ENCODE measurements around the gene BCAM. TPM values are rescaled to one million over a fixed set of nuclear protein-coding genes. Genes with fewer than 3 reads are reported as not detected.

Gene BCAM
- total RNA-seq, 1 experiment from 2014 or later: 146 TPM

DNA sequence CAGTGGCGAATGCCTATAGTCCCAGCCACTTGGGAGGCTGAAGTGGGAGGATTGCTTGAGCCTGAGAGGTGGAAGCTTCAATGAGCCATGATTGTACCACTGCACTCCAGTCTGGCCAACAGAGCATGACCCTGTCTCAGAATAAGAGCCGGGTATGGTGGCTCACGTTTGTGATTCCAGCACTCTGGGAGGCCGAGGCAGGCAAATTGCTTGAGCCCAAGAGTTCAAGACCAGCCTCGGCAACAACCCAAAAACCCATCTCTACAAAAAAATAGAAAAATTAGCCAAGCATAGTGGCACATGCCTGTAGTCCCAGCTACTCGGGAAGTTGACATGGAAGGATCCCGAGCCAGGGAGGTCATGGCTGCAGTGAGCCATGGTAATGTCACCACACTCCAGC, 31.9 kb downstream of the BCAM start:
- intact Hi-C loops (cut with micrococcal nuclease; ENCODE audit: unreplicated experiment): loop anchor here (5.0 kb wide), 1 partner anchor 269 kb away; no protein-coding TSS in a partner anchor
- no peaks in the 10 kb centered on the region for H3K27me3 ChIP-seq (ENCODE audit: insufficient read depth, low read depth)
- no peak overlapping the region for H3K4me2 ChIP-seq
- H3K4me3 ChIP-seq: no peak overlapping the region
- peaks cover 37% of the 10 kb centered on the region for H3F3A ChIP-seq (ENCODE audit: insufficient read depth, low read depth)
- H3K79me2 ChIP-seq (ENCODE audit: low read depth): no peaks in the 10 kb centered on the region
- no peak for TF ChIP-seq EZH2 (IDR thresholded peaks at IDR 0.05; ENCODE audit: low read depth)
- TF ChIP-seq, protein P1, sequence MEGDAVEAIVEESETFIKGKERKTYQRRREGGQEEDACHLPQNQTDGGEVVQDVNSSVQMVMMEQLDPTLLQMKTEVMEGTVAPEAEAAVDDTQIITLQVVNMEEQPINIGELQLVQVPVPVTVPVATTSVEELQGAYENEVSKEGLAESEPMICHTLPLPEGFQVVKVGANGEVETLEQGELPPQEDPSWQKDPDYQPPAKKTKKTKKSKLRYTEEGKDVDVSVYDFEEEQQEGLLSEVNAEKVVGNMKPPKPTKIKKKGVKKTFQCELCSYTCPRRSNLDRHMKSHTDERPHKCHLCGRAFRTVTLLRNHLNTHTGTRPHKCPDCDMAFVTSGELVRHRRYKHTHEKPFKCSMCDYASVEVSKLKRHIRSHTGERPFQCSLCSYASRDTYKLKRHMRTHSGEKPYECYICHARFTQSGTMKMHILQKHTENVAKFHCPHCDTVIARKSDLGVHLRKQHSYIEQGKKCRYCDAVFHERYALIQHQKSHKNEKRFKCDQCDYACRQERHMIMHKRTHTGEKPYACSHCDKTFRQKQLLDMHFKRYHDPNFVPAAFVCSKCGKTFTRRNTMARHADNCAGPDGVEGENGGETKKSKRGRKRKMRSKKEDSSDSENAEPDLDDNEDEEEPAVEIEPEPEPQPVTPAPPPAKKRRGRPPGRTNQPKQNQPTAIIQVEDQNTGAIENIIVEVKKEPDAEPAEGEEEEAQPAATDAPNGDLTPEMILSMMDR (conservative IDR thresholded peaks at IDR 0.05): no peak
- POLR2A ChIA-PET (ENCODE audit: unreplicated experiment): interaction anchor here (0.5 to 0.6 kb wide), 3 partner anchors 14 to 300 kb away, joined by 4 to 6 read pairs (median 6); no protein-coding TSS in a partner anchor
- no peak overlapping the region for H2AFZ ChIP-seq
- peaks cover 14% of the 10 kb centered on the region for H3K4me1 ChIP-seq (replicated peaks; ENCODE audit: insufficient read depth)
- no peak for DNase-seq
- no peaks in the 10 kb centered on the region for H3K36me3 ChIP-seq (ENCODE audit: low read depth)
- no peaks in the 10 kb centered on the region for H3K9me2 ChIP-seq (ENCODE audit: insufficient read depth)
- no peak overlapping the region for H3K27ac ChIP-seq
- CTCF ChIA-PET: interaction anchor here (0.7 kb wide), 1 partner anchor 117 kb away, joined by 5 read pairs; no protein-coding TSS in a partner anchor
- no TSS peak for BruUV-seq (replicated peaks)
- H4K20me1 ChIP-seq (ENCODE audit: insufficient read depth): no peaks in the 10 kb centered on the region
- no peaks in the 10 kb centered on the region for H3K9me3 ChIP-seq (ENCODE audit: insufficient read depth, low read depth)

GRCh38 chr19:44841231-44841630, 32.3 kb downstream of the BCAM start:
- no TSS peak for BruUV-seq (replicated peaks)
- no peaks in the 10 kb centered on the region for H4K20me1 ChIP-seq (ENCODE audit: insufficient read depth)
- ChIA-PET CTCF (interaction anchor here (0.7 kb wide), 1 partner anchor 117 kb away, joined by 5 read pairs; no protein-coding TSS in a partner anchor), POLR2A (ENCODE audit: unreplicated experiment) (interaction anchor here (0.6 kb wide), 2 partner anchors 152 to 301 kb away, joined by 4 to 6 read pairs; no protein-coding TSS in a partner anchor)
- no peak overlapping the region for H3K4me2 ChIP-seq
- no peaks in the 10 kb centered on the region for H3K9me2 ChIP-seq (ENCODE audit: insufficient read depth)
- no peaks in the 10 kb centered on the region for H3K27me3 ChIP-seq (ENCODE audit: insufficient read depth, low read depth)
- H3K79me2 ChIP-seq (ENCODE audit: low read depth): peaks cover under 1% of the 10 kb centered on the region
- DNase-seq: no peak
- no peak overlapping the region for H3K27ac ChIP-seq
- TF ChIP-seq EZH2 (IDR thresholded peaks at IDR 0.05; ENCODE audit: low read depth): no peak
- TF ChIP-seq, protein P1 (conservative IDR thresholded peaks at IDR 0.05): no peak
- intact Hi-C loops (cut with micrococcal nuclease; ENCODE audit: unreplicated experiment): loop anchor here (5.0 kb wide), 1 partner anchor 269 kb away; no protein-coding TSS in a partner anchor
- H3K4me3 ChIP-seq: no peak overlapping the region
- peaks cover 14% of the 10 kb centered on the region for H3K4me1 ChIP-seq (replicated peaks; ENCODE audit: insufficient read depth)
- no peak overlapping the region for H2AFZ ChIP-seq
- no peaks in the 10 kb centered on the region for H3K9me3 ChIP-seq (ENCODE audit: insufficient read depth, low read depth)
- peaks cover 37% of the 10 kb centered on the region for H3F3A ChIP-seq (ENCODE audit: insufficient read depth, low read depth)
- H3K36me3 ChIP-seq (ENCODE audit: low read depth): no peaks in the 10 kb centered on the region

- Histone ChIP-seq H3K9me3 (ENCODE audit: insufficient read depth, low read depth) (no peaks in the 10 kb centered on the region), H2AFZ (peak overlapping the region; percentile 88), H3K79me2 (ENCODE audit: low read depth) (peaks cover 39% of the 10 kb centered on the region), H3K4me1 (replicated peaks; ENCODE audit: insufficient read depth) (peaks cover 17% of the 10 kb centered on the region), H4K20me1 (ENCODE audit: insufficient read depth) (peaks cover 22% of the 10 kb centered on the region), H3K36me3 (ENCODE audit: low read depth) (no peaks in the 10 kb centered on the region), H3K4me2 (peak overlapping the region; percentile 77), H3K4me3 (peak overlapping the region; percentile 83; the same call in 1 of the 2 replicates), H3K27me3 (ENCODE audit: insufficient read depth, low read depth) (no peaks in the 10 kb centered on the region), H3K9me2 (ENCODE audit: insufficient read depth) (no peaks in the 10 kb centered on the region), H3F3A (ENCODE audit: insufficient read depth, low read depth) (peaks cover 40% of the 10 kb centered on the region), H3K27ac (peak overlapping the region; percentile 86)
- TF ChIP-seq, protein P1 (conservative IDR thresholded peaks at IDR 0.05): no peak
- TF ChIP-seq EZH2 (IDR thresholded peaks at IDR 0.05; ENCODE audit: low read depth): no peak
- CTCF ChIA-PET: interaction anchor here (0.6 to 1.0 kb wide), 5 partner anchors 41 to 257 kb away, joined by 3 to 30 read pairs (median 4); no protein-coding TSS in a partner anchor
- DNase-seq: no peak
- POLR2A ChIA-PET (ENCODE audit: unreplicated experiment): interaction anchor here (0.6 to 1.0 kb wide), 7 partner anchors 37 to 1177 kb away, joined by 4 to 36 read pairs (median 11); no protein-coding TSS in a partner anchor
- no TSS peak for BruUV-seq (replicated peaks)
- intact Hi-C loops (cut with micrococcal nuclease; ENCODE audit: unreplicated experiment): loop anchor here (2.0 to 5.0 kb wide), 4 partner anchors 60 to 258 kb away; no protein-coding TSS in a partner anchor
Observed at GRCh38 chr19:44845286-44845611, 36.3 kb downstream of the BCAM start.
